ENCODE data around the gene DES.

DNA sequence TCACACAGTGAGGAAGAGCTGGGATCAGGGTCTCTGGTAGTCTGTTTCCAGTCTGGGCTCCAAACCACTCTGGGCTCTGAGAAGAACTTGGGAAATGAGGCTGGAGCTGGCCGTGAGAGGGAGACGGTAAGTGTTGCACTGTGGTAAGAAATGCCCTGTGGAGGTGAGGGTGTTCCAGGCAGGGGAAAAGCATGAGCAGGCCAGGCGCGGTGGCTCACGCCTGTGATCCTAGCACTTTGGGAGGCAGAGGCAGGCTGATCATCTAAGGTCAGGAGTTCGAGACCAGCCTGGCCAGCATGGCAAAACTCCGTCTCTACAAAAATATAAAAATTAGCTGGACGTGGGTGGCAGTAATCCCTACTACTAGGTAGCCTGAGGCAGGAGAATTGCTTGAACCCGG lies 14.3 kb upstream of the DES start:
- TF ChIP-seq, protein P1, sequence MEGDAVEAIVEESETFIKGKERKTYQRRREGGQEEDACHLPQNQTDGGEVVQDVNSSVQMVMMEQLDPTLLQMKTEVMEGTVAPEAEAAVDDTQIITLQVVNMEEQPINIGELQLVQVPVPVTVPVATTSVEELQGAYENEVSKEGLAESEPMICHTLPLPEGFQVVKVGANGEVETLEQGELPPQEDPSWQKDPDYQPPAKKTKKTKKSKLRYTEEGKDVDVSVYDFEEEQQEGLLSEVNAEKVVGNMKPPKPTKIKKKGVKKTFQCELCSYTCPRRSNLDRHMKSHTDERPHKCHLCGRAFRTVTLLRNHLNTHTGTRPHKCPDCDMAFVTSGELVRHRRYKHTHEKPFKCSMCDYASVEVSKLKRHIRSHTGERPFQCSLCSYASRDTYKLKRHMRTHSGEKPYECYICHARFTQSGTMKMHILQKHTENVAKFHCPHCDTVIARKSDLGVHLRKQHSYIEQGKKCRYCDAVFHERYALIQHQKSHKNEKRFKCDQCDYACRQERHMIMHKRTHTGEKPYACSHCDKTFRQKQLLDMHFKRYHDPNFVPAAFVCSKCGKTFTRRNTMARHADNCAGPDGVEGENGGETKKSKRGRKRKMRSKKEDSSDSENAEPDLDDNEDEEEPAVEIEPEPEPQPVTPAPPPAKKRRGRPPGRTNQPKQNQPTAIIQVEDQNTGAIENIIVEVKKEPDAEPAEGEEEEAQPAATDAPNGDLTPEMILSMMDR (IDR thresholded peaks at IDR 0.05 in 4 of 5, conservative IDR thresholded peaks at IDR 0.05 in 1 of 5) = no peak
- no peak for TF ChIP-seq POLR2A (IDR thresholded peaks at IDR 0.05)

Data from gastrocnemius medialis (tissue), 4 donors.